GM18526 (cell line): ENCODE measurements around the gene MRPL40.

Experiments used
- POLR2A ChIP-seq: IDR thresholded peaks from 3 replicates; pipeline ENCODE4 v1.6.1; 2011; ENCODE audit not compliant: insufficient read length; ENCODE audit errors: extremely low read depth

MRPL40 gene

DNA sequence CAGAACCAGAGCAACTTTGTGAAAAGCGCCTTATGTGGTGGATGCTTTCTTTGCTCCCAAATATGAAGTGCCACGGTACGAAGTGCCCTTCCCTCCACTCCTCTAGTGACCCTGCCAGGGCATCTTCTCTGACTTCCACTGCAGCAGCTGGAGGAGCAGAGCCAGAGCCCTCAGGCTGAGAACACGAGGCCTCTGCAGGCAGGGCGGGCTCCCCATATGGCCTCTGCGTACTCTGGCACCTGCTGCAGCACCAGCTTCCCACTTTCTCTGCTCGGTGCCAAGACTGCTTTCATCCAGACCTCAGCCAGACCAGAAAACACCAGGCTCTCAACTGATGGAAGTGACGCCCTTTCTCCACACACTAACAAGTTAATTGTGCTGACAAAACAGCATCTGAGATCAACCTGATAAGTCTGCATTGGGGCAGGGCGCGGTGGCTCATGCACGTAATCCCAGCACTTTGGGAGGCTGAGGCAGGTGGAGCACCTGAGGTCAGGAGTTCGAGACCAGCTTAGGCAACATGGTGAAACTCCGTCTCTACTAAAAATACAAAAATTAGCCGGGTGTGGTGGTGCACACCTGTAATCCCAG lies 33.9 kb downstream of the MRPL40 start:
- no peak for TF ChIP-seq POLR2A

GRCh38 chr22:19466848-19467752 lies 34.8 kb downstream of the MRPL40 start:
- TF ChIP-seq POLR2A: no peak

DNA sequence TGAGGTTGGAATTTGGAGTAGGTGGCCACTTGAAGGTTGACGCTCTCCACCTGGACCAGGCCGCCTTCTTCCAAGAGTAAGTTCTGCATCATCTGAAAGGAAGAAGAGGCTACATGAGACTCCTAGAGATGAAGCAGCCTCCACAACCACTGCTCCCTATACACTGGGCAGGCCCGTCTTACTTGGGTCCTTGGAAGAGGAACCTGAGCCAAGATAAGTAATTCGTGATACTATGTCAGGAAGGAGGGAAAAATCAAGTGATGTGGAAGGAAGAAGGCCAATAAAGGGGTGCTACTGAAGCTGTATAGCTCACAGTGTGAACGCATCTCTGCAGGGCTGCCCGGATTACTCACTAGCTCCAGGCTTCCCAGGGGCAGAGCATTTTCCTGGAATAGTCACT lies 35.6 kb downstream of the MRPL40 start:
- no peak for TF ChIP-seq POLR2A

DNA sequence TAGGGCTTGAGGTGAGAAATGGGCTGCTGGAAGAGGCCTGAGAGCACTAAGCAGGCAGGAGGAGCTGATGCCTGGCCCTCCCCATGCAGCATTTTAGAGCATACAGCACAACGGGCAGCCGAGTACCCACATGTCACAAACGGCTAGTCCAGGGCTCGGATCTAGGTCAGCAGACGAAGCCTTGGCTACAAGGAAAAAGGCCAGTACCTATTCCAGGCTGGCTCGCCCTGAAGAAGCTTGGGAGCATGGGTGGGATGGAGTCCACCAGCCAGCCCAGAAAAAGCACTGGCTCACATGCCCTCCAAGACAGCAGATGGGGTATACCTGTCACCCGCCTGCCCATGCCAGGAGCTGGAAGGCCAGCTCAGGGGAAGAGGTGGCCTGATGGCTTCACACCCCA lies 37.1 kb downstream of the MRPL40 start:
- no peak for TF ChIP-seq POLR2A

DNA sequence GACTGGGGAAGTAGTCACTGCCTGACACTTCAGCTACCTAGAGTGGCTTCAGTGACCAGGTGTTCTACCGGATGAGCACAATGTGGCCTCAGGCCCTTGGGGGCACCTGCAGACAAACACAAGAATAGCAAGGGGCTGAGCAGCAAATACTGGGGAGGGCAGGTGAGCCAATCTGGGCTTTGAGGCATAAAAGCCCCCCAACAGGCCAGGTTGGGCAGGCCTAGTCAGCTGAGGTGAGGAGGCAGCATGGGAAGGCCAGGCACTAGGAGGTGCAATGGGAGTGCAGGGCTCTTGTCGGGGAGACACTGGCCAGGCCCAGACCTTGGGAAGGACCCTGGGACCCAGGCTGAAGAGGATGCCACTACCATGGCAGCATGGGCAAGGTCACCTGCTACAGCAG lies 37.7 kb downstream of the MRPL40 start:
- TF ChIP-seq POLR2A: no peak

- TF ChIP-seq POLR2A: no peak
These were observed 39.2 kb downstream of the MRPL40 start for GRCh38 chr22:19471572-19471971.

DNA sequence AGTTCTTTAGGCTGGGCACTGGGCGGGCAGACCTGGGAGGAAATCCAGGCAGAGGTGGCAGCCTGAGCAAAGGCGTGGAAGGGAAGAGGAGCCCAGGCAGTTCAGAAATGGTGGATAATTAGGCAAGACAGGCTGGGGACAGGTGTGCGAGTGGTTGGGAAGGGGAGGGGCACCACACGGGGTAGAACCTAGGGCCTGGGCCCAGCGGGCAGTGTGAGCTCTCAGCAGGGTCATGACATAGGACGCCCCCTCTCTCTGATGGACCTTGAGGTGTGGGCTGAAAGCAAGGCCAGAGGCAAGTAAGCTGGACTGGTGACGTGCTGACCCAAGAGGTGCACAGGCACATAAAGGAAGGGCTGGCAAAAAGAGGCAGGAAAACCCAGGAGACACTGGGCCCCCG lies 39.9 kb downstream of the MRPL40 start:
- no peak for TF ChIP-seq POLR2A

- TF ChIP-seq POLR2A: no peak
These were observed 41.2 kb downstream of the MRPL40 start for GRCh38 chr22:19473578-19473977.

- no peak for TF ChIP-seq POLR2A
These were observed 43.7 kb downstream of the MRPL40 start for GRCh38 chr22:19476023-19476422.

GRCh38 chr22:19477321-19478044 lies 45.1 kb downstream of the MRPL40 start:
- no peak for TF ChIP-seq POLR2A

DNA sequence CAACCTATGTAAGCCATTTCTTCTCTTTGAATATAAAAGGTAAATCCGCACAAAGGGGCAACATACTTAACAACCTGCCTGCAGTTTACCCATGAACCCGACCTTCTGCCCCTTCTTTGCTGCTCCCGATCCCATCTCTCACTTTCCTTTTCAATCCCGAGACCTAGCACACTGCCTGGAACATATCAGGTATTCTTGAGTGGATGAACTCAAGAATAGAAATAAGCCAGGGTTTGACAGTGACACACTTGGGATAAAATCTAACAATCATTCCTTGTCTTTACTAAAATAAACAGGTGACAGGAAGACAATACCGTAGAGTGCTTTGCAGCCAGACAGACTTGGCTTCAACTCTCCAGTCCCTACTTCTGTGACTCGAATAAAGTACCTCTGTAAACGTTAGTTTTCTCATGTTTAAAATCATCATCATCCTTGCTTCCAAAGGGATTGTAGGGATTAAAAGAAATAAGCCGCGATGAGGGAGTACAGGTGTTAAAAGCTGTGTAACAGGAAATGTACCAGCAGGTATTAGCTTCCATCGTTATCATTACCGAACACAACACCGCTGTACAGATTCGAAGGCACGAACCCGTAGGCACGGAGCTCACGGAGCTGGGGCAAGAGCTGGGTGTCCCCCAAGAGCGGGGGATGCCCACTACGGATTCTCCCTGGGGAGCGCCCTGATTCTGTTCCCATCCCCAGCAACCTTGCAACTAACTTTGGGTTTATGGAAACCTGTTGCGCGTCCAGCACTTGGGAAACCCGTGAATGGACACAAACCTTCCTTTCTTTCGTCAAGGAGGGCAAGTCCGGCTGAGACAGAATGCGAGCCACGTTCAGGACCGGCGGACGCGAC lies 45.9 kb downstream of the MRPL40 start:
- no peak for TF ChIP-seq POLR2A

- TF ChIP-seq POLR2A: peak; percentile 53
These were observed 46.6 kb downstream of the MRPL40 start, which contains the start of gene UFD1 for GRCh38 chr22:19478901-19479354. UFD1 (minus strand) TSS chr22:19479193; CDS start chr22:19479085, 108 bp downstream.

GRCh38 chr22:19479355-19480172 lies 47.2 kb downstream of the MRPL40 start, which contains the start of gene CDC45:
CDC45 (plus strand) TSS chr22:19479920; CDS start chr22:19479969, 49 bp downstream.
- TF ChIP-seq POLR2A: peak; percentile 61

DNA sequence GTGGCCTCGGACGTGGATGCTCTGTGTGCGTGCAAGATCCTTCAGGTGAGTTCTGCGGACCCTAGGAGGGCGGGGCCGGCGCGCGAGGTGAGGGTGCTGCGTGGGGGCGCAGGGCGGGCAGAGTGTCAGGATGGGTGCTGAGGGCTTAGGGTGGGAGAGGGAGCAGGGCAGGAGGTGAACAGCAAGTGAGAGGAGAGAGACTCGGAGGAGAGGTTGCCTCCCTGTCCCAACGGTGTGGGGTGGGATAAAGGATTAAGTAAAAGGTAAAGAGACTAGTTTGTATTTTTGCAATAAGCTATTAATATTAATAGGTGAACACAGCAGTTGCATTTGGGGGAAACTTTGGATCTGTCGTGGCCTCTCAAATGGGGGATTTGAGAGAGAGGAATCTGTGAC lies 47.8 kb downstream of the MRPL40 start:
- no peak for TF ChIP-seq POLR2A
